A549 (cell line): ENCODE data around the gene C19orf53. TPM values are rescaled to one million over a fixed set of nuclear protein-coding genes. Genes with fewer than 3 reads are reported as not detected.

ENCODE experiments used
- ATAC-seq, 2 experiments: fragments of 200-7000 bp in 1 of 2; fragments of >200 bp in 1 of 2; cut with Nextera tagmentation in 1 of 2; cut with Tn5 transposase in 1 of 2; 3 replicates each; pipeline versions ENCODE4 v1.8.0 to v1.9.1; 2018 to 2020; ENCODE audit warnings: mild to moderate bottlenecking in 1 of 2, moderate library complexity in 1 of 2
- CTCF ChIA-PET: fragments of 300-600 bp; sonication (Branson Sonifier 250); formaldehyde crosslinking; extraction: SDS; loops from one replicate; lab custom pipeline; 2021; ENCODE audit warnings: antibody characterized with exemption, inconsistent platforms; lab: Yijun Ruan, JAX
- POLR2A ChIA-PET: fragments of 350-600 bp; formaldehyde crosslinking; extraction: SDS; loops from one replicate; lab custom pipeline; 2021; ENCODE audit warnings: antibody characterized with exemption, inconsistent platforms; lab: Yijun Ruan, JAX
- DNase-seq, 2 experiments: peaks; one replicate each; pipeline versions ENCODE4 v3.0.0 to v3.0.0-alpha.2; 2011 to 2016; ENCODE audit warnings: low read depth in 1 of 2, low spot score in 1 of 2
- FAIRE-seq: peaks from 2 replicates; lab custom pipeline; 2011; peaks lifted over from hg19 to GRCh38; lab: Jason Lieb, UNC
- H3K27ac ChIP-seq, 2 experiments: fragments of >200 bp; sonication (Bioruptor Twin); formaldehyde crosslinking; 3 replicates each; pipeline ENCODE4 v1.5.1; 2016 to 2017
- H3K4me1 ChIP-seq: fragments of >200 bp; sonication (Bioruptor Twin); formaldehyde crosslinking; 3 replicates; pipeline ENCODE4 v1.6.1; 2016
- H3K4me2 ChIP-seq: fragments of >200 bp; sonication (Bioruptor Twin); formaldehyde crosslinking; 3 replicates; pipeline ENCODE4 v1.6.1; 2016
- H3K4me3 ChIP-seq: fragments of >200 bp; sonication (Bioruptor Twin); formaldehyde crosslinking; 3 replicates; pipeline ENCODE4 v1.5.1; 2016
- H3K9me3 ChIP-seq: fragments of >200 bp; sonication (Bioruptor Twin); formaldehyde crosslinking; 3 replicates; pipeline ENCODE4 v1.6.1; 2016
- ATOH8 ChIP-seq: fragments of 250-450 bp; sonication (Bioruptor Pico); IDR thresholded peaks from 2 replicates; pipeline ENCODE4 v1.5.0; 2020; ENCODE audit warnings: low read depth, mild to moderate bottlenecking, moderate library complexity
- BHLHE40 ChIP-seq: IDR thresholded peaks from 2 replicates; pipeline ENCODE4 v1.6.1; 2012; ENCODE audit warnings: low read depth, low read length, inconsistent platforms
- CEBPB ChIP-seq, 2 experiments: fragments of >200 bp in 1 of 2; sonication (Bioruptor Twin) in 1 of 2; formaldehyde crosslinking in 1 of 2; IDR thresholded peaks; 2 replicates each; pipeline ENCODE4 v1.6.1; 2012 to 2016
- CHD4 ChIP-seq: fragments of 200-600 bp; sonication (generic); IDR thresholded peaks from 2 replicates; pipeline ENCODE4 v1.6.1; 2016; ENCODE audit warnings: antibody characterized with exemption, mild to moderate bottlenecking, borderline replicate concordance
- EHMT2 ChIP-seq: fragments of 200-600 bp; sonication (generic); IDR thresholded peaks from 2 replicates; pipeline ENCODE4 v1.6.1; 2016; ENCODE audit warnings: antibody characterized with exemption, low read depth, mild to moderate bottlenecking, moderate library complexity
- ESRRA ChIP-seq: fragments of 150-350 bp; IDR thresholded peaks from 2 replicates; pipeline ENCODE4 v1.6.1; 2014; ENCODE audit warnings: mild to moderate bottlenecking, low read length, borderline replicate concordance
- HDAC2 ChIP-seq: fragments of 200-600 bp; sonication (generic); IDR thresholded peaks from 2 replicates; pipeline ENCODE4 v1.6.1; 2016
- HES2 ChIP-seq: fragments of >200 bp; sonication (Bioruptor Twin); formaldehyde crosslinking; IDR thresholded peaks from 2 replicates; pipeline ENCODE4 v1.6.1; 2016
- HOXA7 ChIP-seq: fragments of 250-450 bp; sonication (Bioruptor Pico); IDR thresholded peaks from 2 replicates; pipeline ENCODE4 v1.5.0; 2020; ENCODE audit warnings: mild to moderate bottlenecking, moderate library complexity
- HOXB5 ChIP-seq: fragments of 250-450 bp; sonication (Bioruptor Pico); IDR thresholded peaks from 2 replicates; pipeline ENCODE4 v1.5.0; 2020; ENCODE audit warnings: mild to moderate bottlenecking, moderate library complexity
- JUN ChIP-seq, 2 experiments: fragments of >200 bp; sonication (Bioruptor Twin); formaldehyde crosslinking; IDR thresholded peaks; 2 replicates in 1 of 2; 3 replicates in 1 of 2; pipeline ENCODE4 v1.6.1; 2016 to 2017
- NR3C1 ChIP-seq: fragments of >200 bp; sonication (Bioruptor Twin); formaldehyde crosslinking; IDR thresholded peaks from 3 replicates; pipeline ENCODE4 v1.6.1; 2017
- RAD21 ChIP-seq, 2 experiments: fragments of >200 bp in 1 of 2; sonication (Bioruptor Twin) in 1 of 2; formaldehyde crosslinking in 1 of 2; IDR thresholded peaks in 1 of 2; conservative IDR thresholded peaks in 1 of 2; 2 replicates in 1 of 2; 3 replicates in 1 of 2; pipeline ENCODE4 v1.6.1; 2012 to 2018; ENCODE audit warnings: inconsistent platforms in 1 of 2
- ZC3H11A ChIP-seq: fragments of 450-650 bp; IDR thresholded peaks from 2 replicates; pipeline ENCODE4 v1.6.1; 2014; ENCODE audit warnings: antibody characterized with exemption, mild to moderate bottlenecking
- ZNF302 ChIP-seq: fragments of 250-450 bp; sonication (Bioruptor Pico); IDR thresholded peaks from 2 replicates; pipeline ENCODE4 v1.9.0; 2021; ENCODE audit warnings: inconsistent platforms, mild to moderate bottlenecking, moderate library complexity
- ZSCAN20 ChIP-seq: fragments of 250-450 bp; sonication (Bioruptor Pico); IDR thresholded peaks from 2 replicates; pipeline ENCODE4 v1.8.0; 2022; ENCODE audit warnings: mild to moderate bottlenecking, moderate library complexity
- WGBS: methylation state at CpG from one replicate; pipeline ENCODE4 v1.1.6; 2017; ENCODE audit errors: missing lambda C conversion rate; 5-methylcytosine and 5-hydroxymethylcytosine counted together
- polyA plus RNA-seq, 4 experiments: library from polyadenylated mRNA; depleted of rRNA in 3 of 4; stranded (reverse); fragments of >200 nt; fragmentation: RNase III in 1 of 4; extraction: RNeasy Plus Mini Kit Qiagen cat#74134 plus additional on column Dnase treatment in 1 of 4; gene quantifications; 2 replicates in 3 of 4; 3 replicates in 1 of 4; pipeline ENCODE4 v1.2.3, GENCODE V29; 2011 to 2017
- TF ChIP-seq, protein P1 (sequence below): IDR thresholded peaks from 2 replicates; pipeline ENCODE4 v1.6.1; 2012; ENCODE audit warnings: low read depth, borderline replicate concordance
- TF ChIP-seq, protein P2 (sequence below): fragments of 200-600 bp; sonication (generic); IDR thresholded peaks from 2 replicates; pipeline ENCODE4 v1.6.1; 2016; ENCODE audit warnings: antibody characterized with exemption, mild to moderate bottlenecking, moderate library complexity
- TF ChIP-seq, protein P3 (sequence below): fragments of >200 bp; sonication (Bioruptor Twin); formaldehyde crosslinking; IDR thresholded peaks from 3 replicates; pipeline ENCODE4 v1.6.1; 2016

Gene C19orf53
- polyA plus RNA-seq, 2 of the 4 experiments (the other 2 are of a cell fraction), result 105 to 143 TPM

GRCh38 chr19:13823256-13823655 lies 49.0 kb downstream of the C19orf53 start:
- 96% methylated on average over 8 of the region's 8 CpGs for WGBS
- Histone ChIP-seq H3K4me1 (0 out of 3 replicates have a peak, but pooled peaks cover 2% of the 10 kb centered on the region), H3K27ac (no peak overlapping the region), H3K4me2 (no peak overlapping the region), H3K4me3 (no peak overlapping the region), H3K9me3 (no peaks in the 10 kb centered on the region)
- ATAC-seq (no peak), DNase-seq (no peak), FAIRE-seq (no peak)
- CTCF ChIA-PET, result interaction anchor here (2.8 kb wide), 1 partner anchor 39 kb away, joined by 9 read pairs; no protein-coding TSS in a partner anchor
- POLR2A ChIA-PET, result no interaction called here
- TF ChIP-seq NR3C1 (no peak), ZC3H11A (no peak), EHMT2 (no peak), CHD4 (no peak), HOXB5 (CRISPR knock-in tag) (no peak)
- TF ChIP-seq, protein P1, sequence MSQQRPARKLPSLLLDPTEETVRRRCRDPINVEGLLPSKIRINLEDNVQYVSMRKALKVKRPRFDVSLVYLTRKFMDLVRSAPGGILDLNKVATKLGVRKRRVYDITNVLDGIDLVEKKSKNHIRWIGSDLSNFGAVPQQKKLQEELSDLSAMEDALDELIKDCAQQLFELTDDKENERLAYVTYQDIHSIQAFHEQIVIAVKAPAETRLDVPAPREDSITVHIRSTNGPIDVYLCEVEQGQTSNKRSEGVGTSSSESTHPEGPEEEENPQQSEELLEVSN, result no peak
- TF ChIP-seq, protein P2, sequence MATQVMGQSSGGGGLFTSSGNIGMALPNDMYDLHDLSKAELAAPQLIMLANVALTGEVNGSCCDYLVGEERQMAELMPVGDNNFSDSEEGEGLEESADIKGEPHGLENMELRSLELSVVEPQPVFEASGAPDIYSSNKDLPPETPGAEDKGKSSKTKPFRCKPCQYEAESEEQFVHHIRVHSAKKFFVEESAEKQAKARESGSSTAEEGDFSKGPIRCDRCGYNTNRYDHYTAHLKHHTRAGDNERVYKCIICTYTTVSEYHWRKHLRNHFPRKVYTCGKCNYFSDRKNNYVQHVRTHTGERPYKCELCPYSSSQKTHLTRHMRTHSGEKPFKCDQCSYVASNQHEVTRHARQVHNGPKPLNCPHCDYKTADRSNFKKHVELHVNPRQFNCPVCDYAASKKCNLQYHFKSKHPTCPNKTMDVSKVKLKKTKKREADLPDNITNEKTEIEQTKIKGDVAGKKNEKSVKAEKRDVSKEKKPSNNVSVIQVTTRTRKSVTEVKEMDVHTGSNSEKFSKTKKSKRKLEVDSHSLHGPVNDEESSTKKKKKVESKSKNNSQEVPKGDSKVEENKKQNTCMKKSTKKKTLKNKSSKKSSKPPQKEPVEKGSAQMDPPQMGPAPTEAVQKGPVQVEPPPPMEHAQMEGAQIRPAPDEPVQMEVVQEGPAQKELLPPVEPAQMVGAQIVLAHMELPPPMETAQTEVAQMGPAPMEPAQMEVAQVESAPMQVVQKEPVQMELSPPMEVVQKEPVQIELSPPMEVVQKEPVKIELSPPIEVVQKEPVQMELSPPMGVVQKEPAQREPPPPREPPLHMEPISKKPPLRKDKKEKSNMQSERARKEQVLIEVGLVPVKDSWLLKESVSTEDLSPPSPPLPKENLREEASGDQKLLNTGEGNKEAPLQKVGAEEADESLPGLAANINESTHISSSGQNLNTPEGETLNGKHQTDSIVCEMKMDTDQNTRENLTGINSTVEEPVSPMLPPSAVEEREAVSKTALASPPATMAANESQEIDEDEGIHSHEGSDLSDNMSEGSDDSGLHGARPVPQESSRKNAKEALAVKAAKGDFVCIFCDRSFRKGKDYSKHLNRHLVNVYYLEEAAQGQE, result no peak
- TF ChIP-seq, protein P3, sequence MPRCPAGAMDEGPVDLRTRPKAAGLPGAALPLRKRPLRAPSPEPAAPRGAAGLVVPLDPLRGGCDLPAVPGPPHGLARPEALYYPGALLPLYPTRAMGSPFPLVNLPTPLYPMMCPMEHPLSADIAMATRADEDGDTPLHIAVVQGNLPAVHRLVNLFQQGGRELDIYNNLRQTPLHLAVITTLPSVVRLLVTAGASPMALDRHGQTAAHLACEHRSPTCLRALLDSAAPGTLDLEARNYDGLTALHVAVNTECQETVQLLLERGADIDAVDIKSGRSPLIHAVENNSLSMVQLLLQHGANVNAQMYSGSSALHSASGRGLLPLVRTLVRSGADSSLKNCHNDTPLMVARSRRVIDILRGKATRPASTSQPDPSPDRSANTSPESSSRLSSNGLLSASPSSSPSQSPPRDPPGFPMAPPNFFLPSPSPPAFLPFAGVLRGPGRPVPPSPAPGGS, result no peak

- Histone ChIP-seq H3K9me3 (no peaks in the 10 kb centered on the region), H3K4me3 (no peak overlapping the region), H3K4me2 (no peak overlapping the region), H3K27ac (no peak overlapping the region), H3K4me1 (0 out of 3 replicates have a peak, but pooled peaks cover 2% of the 10 kb centered on the region)
- ATAC-seq, result no peak
- CTCF ChIA-PET, result interaction anchor here (2.2 to 2.8 kb wide), 2 partner anchors 27 to 38 kb away, joined by 6 to 9 read pairs; no protein-coding TSS in a partner anchor
- FAIRE-seq, result no peak
- TF ChIP-seq ZNF302 (CRISPR knock-in tag) (no peak), ZC3H11A (no peak), HOXA7 (CRISPR knock-in tag) (no peak), RAD21 (conservative IDR thresholded peaks at IDR 0.05 in 1 of 2, IDR thresholded peaks at IDR 0.05 in 1 of 2) (no peak), ATOH8 (CRISPR knock-in tag) (no peak), HDAC2 (no peak), CEBPB (IDR thresholded peaks at IDR 0.05) (no peak), ESRRA (no peak), ZSCAN20 (no peak), BHLHE40 (no peak), HES2 (no peak), JUN (IDR thresholded peaks at IDR 0.05) (no peak)
- POLR2A ChIA-PET, result no interaction called here
- WGBS, result 79% methylated on average over 2 of the region's 2 CpGs
- DNase-seq, result no peak
Observed at GRCh38 chr19:13823901-13824300, 49.6 kb downstream of the C19orf53 start.
